Thoracic aorta (tissue), 2 donors: ENCODE results near the gene RAB38. TPM values are rescaled to one million over a fixed set of nuclear protein-coding genes. Genes with fewer than 3 reads are reported as not detected.
A peak's percentile ranks its signal among the peaks of the same experiment; 100 is the strongest.

Experiments used
- ATAC-seq: fragments of 150-250 bp; one replicate; pipeline ENCODE4 v1.8.0; 2017; ENCODE audit warnings: low read depth; ENCODE audit not compliant: insufficient number of reproducible peaks, low FRiP score
- DNase-seq: peaks from one replicate; pipeline ENCODE4 v3.0.0-alpha.2; 2020; ENCODE audit warnings: low spot score
- H3K27ac ChIP-seq, 2 donors: fragments of 200-600 bp; sonication (generic); 1 replicate in 1 of 2; 2 replicates in 1 of 2; pipeline ENCODE4 v1.5.1; 2016; ENCODE audit warnings: mild to moderate bottlenecking in 2 of 2, moderate library complexity in 2 of 2
- H3K27me3 ChIP-seq: fragments of 200-600 bp; sonication (generic); replicated peaks from 2 replicates; pipeline ENCODE4 v1.6.0; 2016; ENCODE audit warnings: mild to moderate bottlenecking; ENCODE audit not compliant: insufficient read depth
- H3K36me3 ChIP-seq: fragments of 200-600 bp; sonication (generic); one replicate; pipeline ENCODE4 v1.5.1; 2016
- H3K4me1 ChIP-seq, 2 donors: fragments of 200-600 bp; sonication (generic); 1 replicate in 1 of 2; 2 replicates in 1 of 2; pipeline versions ENCODE4 v1.5.1 to v1.6.0; 2016; ENCODE audit warnings: low read depth in 2 of 2, mild to moderate bottlenecking in 1 of 2; ENCODE audit not compliant: control insufficient read depth in 1 of 2
- H3K4me3 ChIP-seq: fragments of 200-600 bp; sonication (generic); 2 replicates; pipeline ENCODE4 v1.5.1; 2016; ENCODE audit warnings: mild to moderate bottlenecking
- H3K9me3 ChIP-seq: fragments of 200-600 bp; sonication (generic); 2 replicates; pipeline ENCODE4 v1.5.1; 2016
- CTCF ChIP-seq: fragments of 200-600 bp; sonication (generic); IDR thresholded peaks from one replicate; pipeline ENCODE4 v1.5.1; 2019; ENCODE audit warnings: antibody characterized with exemption
- total RNA-seq, 2 donors: library from RNA; depleted of rRNA; stranded (reverse); fragments of >200 nt; gene quantifications; one replicate each; pipeline versions ENCODE4 v1.1.0 to v1.2.3, GENCODE V29; 2016

Gene RAB38
- total RNA-seq, 2 donors from 2014 or later: 0.56 to 2.3 TPM

DNA sequence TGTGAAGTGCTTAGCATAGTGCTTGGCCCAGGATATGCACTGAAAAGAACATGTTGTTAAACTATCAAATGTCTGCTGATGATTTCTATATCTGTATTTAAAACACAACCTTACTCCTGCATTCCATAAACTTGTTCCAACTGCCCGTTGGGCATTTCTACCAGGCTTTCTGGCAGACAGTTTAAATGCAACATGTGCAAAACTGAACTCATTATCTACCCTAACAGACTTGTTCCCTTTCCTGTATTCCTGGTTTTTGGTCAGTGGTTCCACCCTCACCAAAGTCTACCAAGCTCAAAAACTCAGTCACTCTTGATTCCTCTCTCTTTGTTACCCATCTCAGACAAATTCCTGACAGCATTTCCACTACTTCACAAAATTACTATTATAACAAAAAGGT, 6.5 kb upstream of the RAB38 start:
- ATAC-seq (no peak), DNase-seq (no peak)
- no peaks in the 10 kb centered on the region for H3K4me1 ChIP-seq
- no peaks in the 10 kb centered on the region for H3K36me3 ChIP-seq
- H3K27ac ChIP-seq: no peak overlapping the region
- TF ChIP-seq CTCF: no peak
- no peaks in the 10 kb centered on the region for H3K9me3 ChIP-seq
- H3K4me3 ChIP-seq: no peak overlapping the region
- no peaks in the 10 kb centered on the region for H3K27me3 ChIP-seq

DNA sequence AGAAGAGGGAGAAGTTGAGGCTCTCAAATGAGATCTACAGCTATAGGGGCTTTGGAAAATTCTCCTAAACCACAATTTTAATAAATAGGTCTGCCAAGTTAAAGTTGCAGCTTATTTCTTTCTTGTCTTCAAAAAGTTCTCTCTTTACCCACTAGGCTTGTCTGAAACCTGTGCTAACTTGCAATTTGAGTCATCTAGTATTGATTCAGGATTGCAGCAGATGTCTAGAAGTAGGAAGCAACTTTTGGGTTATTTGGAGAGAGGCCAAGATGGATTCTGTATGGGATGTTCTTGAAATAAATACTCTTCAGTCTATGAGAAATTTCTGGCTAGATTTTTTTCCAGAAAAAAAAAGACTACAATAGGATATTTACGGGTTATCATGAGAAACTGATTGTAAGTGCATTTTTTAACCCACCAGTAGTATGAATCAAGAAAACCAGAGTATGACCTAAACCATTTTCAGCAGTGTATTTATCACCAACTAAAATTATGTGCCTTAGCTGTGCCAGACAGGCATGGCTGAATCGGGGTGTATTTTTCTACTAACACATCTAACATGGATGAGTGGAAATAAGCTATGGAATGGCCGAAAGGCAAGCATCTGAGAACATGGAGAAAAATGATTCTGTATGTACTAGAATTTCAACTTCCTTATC, 4.9 kb upstream of the RAB38 start:
- Histone ChIP-seq H3K36me3 (no peaks in the 10 kb centered on the region), H3K4me1 (no peaks in the 10 kb centered on the region), H3K4me3 (no peak overlapping the region), H3K27me3 (no peaks in the 10 kb centered on the region), H3K9me3 (no peaks in the 10 kb centered on the region), H3K27ac (no peak overlapping the region)
- TF ChIP-seq CTCF: no peak
- DNase-seq (no peak), ATAC-seq (no peak)

- no peaks in the 10 kb centered on the region for H3K27me3 ChIP-seq
- no peaks in the 10 kb centered on the region for H3K9me3 ChIP-seq
- DNase-seq (no peak), ATAC-seq (no peak)
- no peak overlapping the region for H3K4me3 ChIP-seq
- TF ChIP-seq CTCF: no peak
- no peak overlapping the region for H3K27ac ChIP-seq
- H3K36me3 ChIP-seq: no peaks in the 10 kb centered on the region
- peaks cover 0 to 8% of the 10 kb centered on the region in 2 donors for H3K4me1 ChIP-seq
Measured at GRCh38 chr11:88179141-88179540, 3.9 kb upstream of the RAB38 start.

DNA sequence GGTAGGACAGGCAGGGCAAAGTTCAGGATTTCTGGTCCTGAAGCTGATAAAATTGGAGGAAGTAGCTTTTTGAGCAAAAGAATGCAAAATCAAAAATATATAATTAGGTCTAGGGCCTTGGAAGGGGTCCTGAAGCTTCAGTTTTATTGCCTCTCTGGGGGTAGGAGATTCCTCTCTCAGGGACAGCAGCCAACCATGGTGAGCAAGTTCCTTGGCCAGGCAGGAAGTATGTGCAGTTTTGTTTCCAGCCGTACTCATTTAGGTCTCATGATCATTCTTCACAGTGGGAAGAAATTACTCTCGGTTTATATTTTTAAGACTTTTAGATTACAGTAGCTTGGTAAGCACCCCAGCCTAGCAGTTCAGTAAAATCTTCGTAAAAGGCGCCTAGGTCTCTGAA, 2.9 kb upstream of the RAB38 start:
- ATAC-seq: no peak
- no peak for TF ChIP-seq CTCF

GRCh38 chr11:88175569-88176075, 379 bp upstream of the RAB38 start:
- Histone ChIP-seq H3K4me3 (peak overlapping the region; percentile 87), H3K27me3 (no peaks in the 10 kb centered on the region), H3K27ac (no peak overlapping the region), H3K4me1 (peaks cover 0 to 16% of the 10 kb centered on the region in 2 donors), H3K36me3 (no peaks in the 10 kb centered on the region), H3K9me3 (no peaks in the 10 kb centered on the region)
- ATAC-seq (no peak), DNase-seq (no peak)
- TF ChIP-seq CTCF: no peak

More for the DNA sequence above, 2.9 kb upstream of the RAB38 start:
- Histone ChIP-seq H3K27me3 (no peaks in the 10 kb centered on the region), H3K27ac (no peak overlapping the region), H3K4me1 (peaks cover 0 to 16% of the 10 kb centered on the region in 2 donors), H3K4me3 (no peak overlapping the region), H3K36me3 (no peaks in the 10 kb centered on the region), H3K9me3 (no peaks in the 10 kb centered on the region)
- DNase-seq: no peak
